ENCODE results near the gene PUS10.

DNA sequence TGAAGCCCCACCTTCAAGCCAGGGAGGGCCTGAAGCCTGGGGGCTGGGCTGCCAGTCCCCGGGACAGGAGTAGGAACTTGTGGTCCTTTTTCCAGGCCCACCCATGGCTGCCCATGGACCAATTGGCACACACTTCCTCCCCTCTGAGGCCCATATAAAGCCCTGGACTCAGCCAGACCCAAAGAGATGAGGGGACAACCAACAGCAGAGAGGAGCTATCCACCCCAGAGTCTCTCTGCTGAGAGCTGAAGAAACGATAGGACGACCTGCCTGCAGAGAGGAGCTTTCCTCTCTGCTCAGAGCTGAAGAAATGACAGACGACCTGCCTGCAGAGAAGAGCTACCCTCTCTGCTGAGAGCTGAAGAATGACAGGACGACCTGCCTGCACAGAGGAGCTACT, 44.4 kb downstream of the PUS10 start:
- no peak for TF ChIP-seq YY1 (IDR thresholded peaks at IDR 0.05; ENCODE audit: insufficient read depth, insufficient read length)
- TF ChIP-seq SUZ12 (IDR thresholded peaks at IDR 0.05; ENCODE audit: extremely low read depth, insufficient read depth, insufficient read length): no peak
- TF ChIP-seq ZNF274 (IDR thresholded peaks at IDR 0.05; ENCODE audit: low read depth, low read length): no peak

Data from NT2/D1 (cell line).